Nephron (organoid): ENCODE measurements around the gene ELMO3.

Experiments
- H3K27ac Mint-ChIP-seq, 3 experiments: 2 replicates each; pipeline ENCODE4 v1.8.0; 2020; ENCODE audit warnings: mixed read lengths in 3 of 3, mild to moderate bottlenecking in 2 of 3, moderate library complexity in 1 of 3
- H3K27me3 Mint-ChIP-seq: 2 replicates; pipeline ENCODE4 v1.8.0; 2021; ENCODE audit warnings: low read depth, mild to moderate bottlenecking, moderate library complexity, mixed read lengths
- H3K36me3 Mint-ChIP-seq: 2 replicates; pipeline ENCODE4 v1.8.0; 2020; ENCODE audit warnings: low read depth, mixed read lengths
- H3K4me1 Mint-ChIP-seq: 2 replicates; pipeline ENCODE4 v1.8.0; 2020; ENCODE audit warnings: mixed read lengths
- H3K4me3 Mint-ChIP-seq, 3 experiments: 2 replicates each; pipeline ENCODE4 v1.8.0; 2020; ENCODE audit warnings: mild to moderate bottlenecking in 3 of 3, mixed read lengths in 3 of 3, moderate library complexity in 2 of 3
- H3K9me3 Mint-ChIP-seq: 2 replicates; pipeline ENCODE4 v1.8.0; 2020; ENCODE audit warnings: mixed read lengths
- CTCF ChIP-seq, 3 experiments: fragments of 200-600 bp; sonication (generic); IDR thresholded peaks; one replicate each; pipeline ENCODE4 v1.5.0; 2021; ENCODE audit warnings: antibody characterized with exemption in 3 of 3; ENCODE audit not compliant: unreplicated experiment in 3 of 3

ELMO3 gene

GRCh38 chr16:67206838-67207248, 7.9 kb downstream of the ELMO3 start:
- TF ChIP-seq CTCF (IDR thresholded peaks at IDR 0.05; ENCODE audit: unreplicated experiment in 3 of 3): no peak
- no peak overlapping the region for H3K4me3 Mint-ChIP-seq
- no peaks in the 10 kb centered on the region for H3K4me1 Mint-ChIP-seq
- no peaks in the 10 kb centered on the region for H3K27me3 Mint-ChIP-seq
- H3K36me3 Mint-ChIP-seq: no peaks in the 10 kb centered on the region
- H3K9me3 Mint-ChIP-seq: no peaks in the 10 kb centered on the region
- no peak overlapping the region for H3K27ac Mint-ChIP-seq

- Mint-ChIP-seq H3K4me1 (no peaks in the 10 kb centered on the region), H3K27ac (no peak overlapping the region), H3K36me3 (no peaks in the 10 kb centered on the region), H3K9me3 (no peaks in the 10 kb centered on the region), H3K4me3 (no peak overlapping the region), H3K27me3 (no peaks in the 10 kb centered on the region)
- TF ChIP-seq CTCF (IDR thresholded peaks at IDR 0.05; ENCODE audit: unreplicated experiment in 3 of 3): no peak
Measured at GRCh38 chr16:67207249-67208091, 8.5 kb downstream of the ELMO3 start.

DNA sequence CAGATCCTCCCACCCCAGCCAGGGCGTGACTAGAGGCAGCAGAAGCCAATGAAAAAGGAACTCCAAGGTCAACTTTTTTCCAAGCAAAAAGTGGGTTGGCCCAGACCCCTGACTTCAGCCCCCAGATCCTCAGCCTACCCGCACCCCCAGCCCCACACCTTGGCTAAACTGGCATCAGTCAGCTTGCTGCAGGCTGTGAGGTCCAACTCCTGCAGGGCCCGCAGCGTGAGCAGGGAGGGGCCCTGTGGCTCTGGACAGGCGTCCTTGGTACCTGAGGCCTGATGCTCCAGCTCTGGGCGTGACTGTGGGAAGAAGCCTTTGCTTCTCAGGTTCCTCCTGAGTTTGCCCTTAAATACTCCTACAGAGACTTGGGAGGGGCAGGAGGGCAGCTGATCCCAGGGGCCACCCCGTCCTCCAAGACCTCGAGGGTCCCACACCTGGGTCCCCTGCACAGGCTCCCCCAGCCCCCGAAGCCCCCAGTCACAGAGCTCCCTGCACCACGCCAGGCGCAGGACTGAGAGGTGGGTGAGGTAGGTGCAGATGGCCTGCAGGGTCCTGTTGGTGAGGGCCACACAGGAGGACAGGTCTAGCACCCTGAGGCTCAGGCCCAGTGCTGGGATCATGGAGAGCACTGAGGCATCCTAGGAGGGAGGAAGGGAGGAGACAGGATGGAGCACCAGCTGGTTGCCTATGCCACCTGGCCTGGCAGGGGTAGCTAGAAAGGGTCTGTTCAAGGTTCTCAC, 9.4 kb downstream of the ELMO3 start:
- no peaks in the 10 kb centered on the region for H3K27me3 Mint-ChIP-seq
- no peak overlapping the region for H3K4me3 Mint-ChIP-seq
- H3K36me3 Mint-ChIP-seq: no peaks in the 10 kb centered on the region
- no peaks in the 10 kb centered on the region for H3K4me1 Mint-ChIP-seq
- no peak for TF ChIP-seq CTCF (IDR thresholded peaks at IDR 0.05; ENCODE audit: unreplicated experiment in 3 of 3)
- no peak overlapping the region for H3K27ac Mint-ChIP-seq
- H3K9me3 Mint-ChIP-seq: no peaks in the 10 kb centered on the region

- Mint-ChIP-seq H3K36me3 (no peaks in the 10 kb centered on the region), H3K4me3 (no peak overlapping the region), H3K9me3 (no peaks in the 10 kb centered on the region), H3K4me1 (no peaks in the 10 kb centered on the region), H3K27me3 (no peaks in the 10 kb centered on the region), H3K27ac (no peak overlapping the region)
- TF ChIP-seq CTCF (IDR thresholded peaks at IDR 0.05; ENCODE audit: unreplicated experiment in 3 of 3): no peak
Measured at GRCh38 chr16:67209565-67209964, 10.6 kb downstream of the ELMO3 start.

- no peaks in the 10 kb centered on the region for H3K27me3 Mint-ChIP-seq
- H3K4me1 Mint-ChIP-seq: no peaks in the 10 kb centered on the region
- H3K27ac Mint-ChIP-seq: no peak overlapping the region
- no peak overlapping the region for H3K4me3 Mint-ChIP-seq
- H3K36me3 Mint-ChIP-seq: no peaks in the 10 kb centered on the region
- TF ChIP-seq CTCF (IDR thresholded peaks at IDR 0.05; ENCODE audit: unreplicated experiment in 3 of 3): no peak
- H3K9me3 Mint-ChIP-seq: no peaks in the 10 kb centered on the region
Measured at GRCh38 chr16:67210069-67210937, 11.4 kb downstream of the ELMO3 start.
